ENCODE results near the gene DCUN1D4.
A peak's percentile ranks its signal among the peaks of the same experiment; 100 is the strongest.
"Not testable (repeated sequence)": the region's sequence is repeated elsewhere in the genome, so short reads cannot be mapped to it uniquely, and the experiment has no call there.

Gene DCUN1D4

GRCh38 chr4:51890760-51891159 is 47.8 kb downstream of the DCUN1D4 start:
- no peak overlapping the region for H3K27ac ChIP-seq (ENCODE audit: insufficient read depth, low read length, poor library complexity, severe bottlenecking)
- H3K36me3 ChIP-seq (ENCODE audit: control insufficient read depth, insufficient read depth, low read length) = peaks cover 16% of the 10 kb centered on the region
- DNase-seq = no peak
- H3K4me1 ChIP-seq (ENCODE audit: control insufficient read depth, insufficient read depth, low read length, poor library complexity, severe bottlenecking) = no peaks in the 10 kb centered on the region
- no peak overlapping the region for H3K4me3 ChIP-seq (ENCODE audit: insufficient read depth, low read depth, low read length, poor library complexity, severe bottlenecking)
- H3K27me3 ChIP-seq (replicated peaks; ENCODE audit: control insufficient read depth, insufficient read depth, low read length, poor library complexity, severe bottlenecking) = no peaks in the 10 kb centered on the region
- no peaks in the 10 kb centered on the region for H3K9me3 ChIP-seq (ENCODE audit: control insufficient read depth, low read length)

DNA sequence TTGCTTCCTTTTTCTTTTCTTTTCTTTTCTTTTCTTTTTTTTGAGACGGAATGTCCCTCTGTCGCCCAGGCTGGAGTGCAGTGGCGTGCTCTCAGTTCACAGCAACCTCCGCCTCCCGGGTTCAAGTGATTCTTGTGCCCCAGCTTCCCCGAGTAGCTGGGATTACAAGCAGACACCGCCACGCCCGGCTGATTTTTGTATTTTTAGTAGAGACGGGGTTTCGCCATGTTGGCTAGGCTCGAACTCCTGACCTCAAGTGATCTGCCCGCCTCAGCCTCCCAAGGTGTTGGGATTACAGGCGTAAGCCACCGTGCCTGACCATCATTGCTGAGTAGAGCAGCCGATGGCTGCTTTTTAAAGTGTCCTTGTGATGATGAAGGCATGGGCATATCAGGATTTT is 50.4 kb downstream of the DCUN1D4 start:
- H3K27ac ChIP-seq (ENCODE audit: insufficient read depth, low read length, poor library complexity, severe bottlenecking); H3K4me3 ChIP-seq (ENCODE audit: insufficient read depth, low read depth, low read length, poor library complexity, severe bottlenecking); H3K9me3 ChIP-seq (ENCODE audit: control insufficient read depth, low read length); H3K4me1 ChIP-seq (ENCODE audit: control insufficient read depth, insufficient read depth, low read length, poor library complexity, severe bottlenecking); H3K27me3 ChIP-seq (replicated peaks; ENCODE audit: control insufficient read depth, insufficient read depth, low read length, poor library complexity, severe bottlenecking); DNase-seq: not testable (repeated sequence)
- peaks cover 22% of the 10 kb centered on the region for H3K36me3 ChIP-seq (ENCODE audit: control insufficient read depth, insufficient read depth, low read length)

- DNase-seq = no peak
- Histone ChIP-seq H3K9me3 (ENCODE audit: control insufficient read depth, low read length) (no peaks in the 10 kb centered on the region), H3K4me1 (ENCODE audit: control insufficient read depth, insufficient read depth, low read length, poor library complexity, severe bottlenecking) (no peaks in the 10 kb centered on the region), H3K4me3 (ENCODE audit: insufficient read depth, low read depth, low read length, poor library complexity, severe bottlenecking) (no peak overlapping the region), H3K27ac (ENCODE audit: insufficient read depth, low read length, poor library complexity, severe bottlenecking) (no peak overlapping the region), H3K36me3 (ENCODE audit: control insufficient read depth, insufficient read depth, low read length) (peaks cover 22% of the 10 kb centered on the region), H3K27me3 (replicated peaks; ENCODE audit: control insufficient read depth, insufficient read depth, low read length, poor library complexity, severe bottlenecking) (no peaks in the 10 kb centered on the region)
Observed at GRCh38 chr4:51894059-51894645, 51.2 kb downstream of the DCUN1D4 start.

DNA sequence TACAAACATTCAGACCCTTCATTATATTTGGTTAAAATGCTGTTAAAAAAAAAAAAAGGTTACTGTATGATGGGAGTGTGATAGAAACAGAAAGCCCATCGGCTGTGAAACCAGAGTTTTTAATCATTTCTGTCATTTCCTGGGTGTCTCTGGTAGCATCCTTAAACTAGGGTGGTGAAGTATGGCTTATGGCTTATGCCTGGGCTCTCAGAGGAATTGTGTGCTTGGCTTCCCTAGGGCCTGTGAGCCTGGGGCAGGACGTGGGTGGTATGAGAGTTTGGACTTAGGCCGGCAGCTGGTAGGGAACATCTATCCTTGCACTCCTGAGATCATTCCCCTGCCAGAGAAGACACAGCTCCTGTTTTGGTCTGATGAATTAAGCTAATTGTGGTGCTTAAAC is 52.2 kb downstream of the DCUN1D4 start:
- no peak for DNase-seq
- Histone ChIP-seq H3K4me1 (ENCODE audit: control insufficient read depth, insufficient read depth, low read length, poor library complexity, severe bottlenecking) (no peaks in the 10 kb centered on the region), H3K27me3 (replicated peaks; ENCODE audit: control insufficient read depth, insufficient read depth, low read length, poor library complexity, severe bottlenecking) (no peaks in the 10 kb centered on the region), H3K4me3 (ENCODE audit: insufficient read depth, low read depth, low read length, poor library complexity, severe bottlenecking) (no peak overlapping the region), H3K9me3 (ENCODE audit: control insufficient read depth, low read length) (no peaks in the 10 kb centered on the region), H3K27ac (ENCODE audit: insufficient read depth, low read length, poor library complexity, severe bottlenecking) (no peak overlapping the region), H3K36me3 (ENCODE audit: control insufficient read depth, insufficient read depth, low read length) (peaks cover 22% of the 10 kb centered on the region)

DNA sequence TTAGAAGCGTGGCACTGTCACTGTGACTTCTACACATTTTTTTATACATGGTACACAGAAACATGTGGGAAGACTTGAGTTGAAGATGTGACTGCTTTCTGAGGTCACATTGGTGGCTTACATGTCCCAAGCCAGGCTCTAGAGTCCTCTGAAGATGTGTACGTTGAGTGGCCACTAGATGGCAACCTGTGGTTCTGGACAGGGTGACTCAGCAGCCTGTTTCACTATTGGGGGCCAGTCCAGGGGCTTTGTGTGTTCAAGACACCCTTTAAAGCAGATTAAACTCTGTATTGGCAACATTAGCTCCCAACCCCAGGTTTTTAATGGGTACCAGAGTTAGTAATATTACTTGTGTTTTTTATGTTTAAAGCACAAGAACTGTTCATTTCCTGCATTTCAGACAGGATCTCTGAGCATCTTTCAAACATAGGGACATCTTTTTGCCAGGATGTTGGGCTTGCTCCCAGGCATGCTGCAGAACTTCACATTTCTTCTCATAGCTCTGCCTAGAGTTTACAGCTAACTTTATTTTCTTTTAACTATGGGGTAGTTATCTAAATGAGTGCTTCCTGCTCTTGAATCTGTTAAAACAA is 53.0 kb downstream of the DCUN1D4 start:
- no peaks in the 10 kb centered on the region for H3K9me3 ChIP-seq (ENCODE audit: control insufficient read depth, low read length)
- H3K36me3 ChIP-seq (ENCODE audit: control insufficient read depth, insufficient read depth, low read length) = peaks cover 22% of the 10 kb centered on the region
- DNase-seq = peak in 1 of 3 donors; percentile 18
- H3K4me1 ChIP-seq (ENCODE audit: control insufficient read depth, insufficient read depth, low read length, poor library complexity, severe bottlenecking) = no peaks in the 10 kb centered on the region
- H3K4me3 ChIP-seq (ENCODE audit: insufficient read depth, low read depth, low read length, poor library complexity, severe bottlenecking) = no peak overlapping the region
- no peak overlapping the region for H3K27ac ChIP-seq (ENCODE audit: insufficient read depth, low read length, poor library complexity, severe bottlenecking)
- no peaks in the 10 kb centered on the region for H3K27me3 ChIP-seq (replicated peaks; ENCODE audit: control insufficient read depth, insufficient read depth, low read length, poor library complexity, severe bottlenecking)

DNA sequence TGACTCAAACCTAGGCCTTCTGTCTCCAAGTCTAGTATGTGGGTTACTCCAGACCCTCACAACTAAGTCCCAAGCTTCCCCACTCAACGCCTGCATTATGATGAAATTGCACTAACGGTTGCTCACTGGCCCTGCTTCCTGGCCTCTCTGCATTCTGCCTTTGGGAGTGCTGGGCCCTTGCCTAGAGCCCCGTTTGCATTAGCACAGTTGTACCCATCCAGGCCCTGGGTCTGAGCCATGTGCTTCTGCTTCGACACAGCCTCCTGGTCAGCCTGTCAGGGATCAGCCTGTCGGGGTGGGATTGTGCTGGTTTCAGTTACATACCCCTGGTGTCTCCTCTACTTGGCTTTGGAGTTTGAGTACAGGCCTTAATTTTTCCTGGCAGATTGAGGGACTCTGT is 58.4 kb downstream of the DCUN1D4 start:
- Histone ChIP-seq H3K27ac (ENCODE audit: insufficient read depth, low read length, poor library complexity, severe bottlenecking) (no peak overlapping the region), H3K9me3 (ENCODE audit: control insufficient read depth, low read length) (no peaks in the 10 kb centered on the region), H3K36me3 (ENCODE audit: control insufficient read depth, insufficient read depth, low read length) (peaks cover 26% of the 10 kb centered on the region), H3K27me3 (replicated peaks; ENCODE audit: control insufficient read depth, insufficient read depth, low read length, poor library complexity, severe bottlenecking) (no peaks in the 10 kb centered on the region), H3K4me3 (ENCODE audit: insufficient read depth, low read depth, low read length, poor library complexity, severe bottlenecking) (no peak overlapping the region), H3K4me1 (ENCODE audit: control insufficient read depth, insufficient read depth, low read length, poor library complexity, severe bottlenecking) (no peaks in the 10 kb centered on the region)
- DNase-seq = no peak

DNA sequence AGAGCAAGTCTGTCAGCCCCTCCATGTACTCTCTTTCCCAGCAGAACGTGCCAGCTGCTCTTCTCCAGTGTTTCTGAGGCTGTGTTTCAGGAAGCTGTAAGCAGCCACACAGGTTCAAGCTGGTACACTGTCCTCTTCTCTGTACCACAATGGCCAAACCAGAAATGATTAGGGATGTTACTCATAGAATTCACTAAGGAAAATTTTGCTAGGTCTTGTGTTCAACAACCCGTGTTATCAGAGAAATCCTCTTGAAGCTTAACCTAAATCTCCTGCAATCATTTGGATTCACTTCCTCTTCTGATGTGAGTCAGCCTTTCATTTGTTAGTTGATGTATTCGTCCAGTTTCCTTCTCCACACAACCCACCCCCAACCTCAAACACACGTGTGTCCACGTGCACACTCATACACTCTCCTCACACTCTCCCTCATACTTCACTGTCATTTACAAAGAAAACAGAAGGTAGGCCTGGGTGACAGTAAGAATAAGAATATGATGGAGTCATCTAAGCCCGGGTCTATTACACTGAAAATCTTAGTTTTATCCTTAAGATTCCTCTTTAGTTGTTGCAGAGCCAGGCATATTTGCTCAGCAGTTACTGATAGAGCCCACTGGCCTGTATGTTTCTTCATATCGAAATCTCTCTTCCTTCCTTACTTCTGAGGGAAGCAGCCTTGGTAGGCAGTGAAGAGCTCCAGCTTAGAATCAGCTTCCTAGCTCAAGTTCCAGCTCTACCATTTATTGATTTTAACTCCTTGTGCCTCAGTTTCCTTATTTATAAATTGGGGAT is 63.4 kb downstream of the DCUN1D4 start:
- Histone ChIP-seq H3K27me3 (replicated peaks; ENCODE audit: control insufficient read depth, insufficient read depth, low read length, poor library complexity, severe bottlenecking) (no peaks in the 10 kb centered on the region), H3K9me3 (ENCODE audit: control insufficient read depth, low read length) (no peaks in the 10 kb centered on the region), H3K27ac (ENCODE audit: insufficient read depth, low read length, poor library complexity, severe bottlenecking) (no peak overlapping the region), H3K36me3 (ENCODE audit: control insufficient read depth, insufficient read depth, low read length) (peaks cover 22% of the 10 kb centered on the region), H3K4me1 (ENCODE audit: control insufficient read depth, insufficient read depth, low read length, poor library complexity, severe bottlenecking) (no peaks in the 10 kb centered on the region), H3K4me3 (ENCODE audit: insufficient read depth, low read depth, low read length, poor library complexity, severe bottlenecking) (no peak overlapping the region)
- no peak for DNase-seq

GRCh38 chr4:51907006-51907669 is 64.2 kb downstream of the DCUN1D4 start:
- H3K27ac ChIP-seq (ENCODE audit: insufficient read depth, low read length, poor library complexity, severe bottlenecking) = no peak overlapping the region
- no peaks in the 10 kb centered on the region for H3K9me3 ChIP-seq (ENCODE audit: control insufficient read depth, low read length)
- no peak overlapping the region for H3K4me3 ChIP-seq (ENCODE audit: insufficient read depth, low read depth, low read length, poor library complexity, severe bottlenecking)
- H3K36me3 ChIP-seq (ENCODE audit: control insufficient read depth, insufficient read depth, low read length) = peaks cover 23% of the 10 kb centered on the region
- DNase-seq = no peak
- no peaks in the 10 kb centered on the region for H3K4me1 ChIP-seq (ENCODE audit: control insufficient read depth, insufficient read depth, low read length, poor library complexity, severe bottlenecking)
- no peaks in the 10 kb centered on the region for H3K27me3 ChIP-seq (replicated peaks; ENCODE audit: control insufficient read depth, insufficient read depth, low read length, poor library complexity, severe bottlenecking)

DNA sequence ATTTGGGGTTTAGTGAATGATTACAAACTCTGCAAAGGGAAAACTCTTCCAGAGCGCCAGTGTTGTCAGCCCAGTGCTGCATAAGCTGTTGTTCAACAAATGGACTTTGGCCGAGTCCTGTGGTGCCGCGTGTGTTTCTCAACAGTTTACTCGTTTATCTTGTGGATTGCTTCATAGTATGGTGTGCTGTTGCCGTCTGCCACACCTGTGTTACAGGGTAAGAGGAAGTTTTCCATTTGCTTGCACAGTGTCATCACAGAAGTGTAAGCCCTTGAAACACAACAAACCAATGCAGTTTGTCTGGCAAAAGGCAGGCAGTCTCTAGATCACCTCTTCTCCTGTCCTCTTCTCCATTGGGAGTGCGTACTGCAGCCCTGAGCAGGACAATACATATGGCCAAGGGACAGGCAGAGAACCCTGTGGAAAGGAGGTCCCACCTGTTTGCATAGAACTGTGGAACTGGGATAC is 66.3 kb downstream of the DCUN1D4 start:
- Histone ChIP-seq H3K36me3 (ENCODE audit: control insufficient read depth, insufficient read depth, low read length) (peaks cover 30% of the 10 kb centered on the region), H3K27ac (ENCODE audit: insufficient read depth, low read length, poor library complexity, severe bottlenecking) (no peak overlapping the region), H3K4me3 (ENCODE audit: insufficient read depth, low read depth, low read length, poor library complexity, severe bottlenecking) (no peak overlapping the region), H3K27me3 (replicated peaks; ENCODE audit: control insufficient read depth, insufficient read depth, low read length, poor library complexity, severe bottlenecking) (no peaks in the 10 kb centered on the region), H3K9me3 (ENCODE audit: control insufficient read depth, low read length) (no peaks in the 10 kb centered on the region), H3K4me1 (ENCODE audit: control insufficient read depth, insufficient read depth, low read length, poor library complexity, severe bottlenecking) (no peaks in the 10 kb centered on the region)
- DNase-seq = no peak

- H3K4me1 ChIP-seq (ENCODE audit: control insufficient read depth, insufficient read depth, low read length, poor library complexity, severe bottlenecking) = no peaks in the 10 kb centered on the region
- no peak overlapping the region for H3K27ac ChIP-seq (ENCODE audit: insufficient read depth, low read length, poor library complexity, severe bottlenecking)
- no peaks in the 10 kb centered on the region for H3K9me3 ChIP-seq (ENCODE audit: control insufficient read depth, low read length)
- no peak overlapping the region for H3K4me3 ChIP-seq (ENCODE audit: insufficient read depth, low read depth, low read length, poor library complexity, severe bottlenecking)
- no peaks in the 10 kb centered on the region for H3K27me3 ChIP-seq (replicated peaks; ENCODE audit: control insufficient read depth, insufficient read depth, low read length, poor library complexity, severe bottlenecking)
- DNase-seq = no peak
- H3K36me3 ChIP-seq (ENCODE audit: control insufficient read depth, insufficient read depth, low read length) = peaks cover 15% of the 10 kb centered on the region
Observed at GRCh38 chr4:51918251-51918650, 75.3 kb downstream of the DCUN1D4 start.

All from effector memory CD4-positive, alpha-beta T cell (primary cell).